Measurements from ENCODE around the gene FAM200C.

GRCh38 chr5:160432196-160432595 is 32.3 kb upstream of the FAM200C start:
- no peak for TF ChIP-seq CTCF (conservative IDR thresholded peaks at IDR 0.05 in 1 of 2, IDR thresholded peaks at IDR 0.05 in 1 of 2; ENCODE audit: extremely low read depth in 1 of 2, insufficient read depth in 1 of 2, low read depth in 1 of 2, low read length in 2 of 2)
- no peak for TF ChIP-seq EZH2 (IDR thresholded peaks at IDR 0.05; ENCODE audit: borderline replicate concordance, low read length)
